Vagina (tissue), 2 donors: Measurements from ENCODE around the gene PXYLP1. TPM values are rescaled to one million over a fixed set of nuclear protein-coding genes. Genes with fewer than 3 reads are reported as not detected.

ENCODE experiments used
- DNase-seq, 2 donors: peaks; one replicate each; pipeline ENCODE4 v3.0.0-alpha.2; 2017; ENCODE audit errors: extremely low spot score in 2 of 2
- H3K27ac ChIP-seq: fragments of 200-600 bp; sonication (generic); one replicate; pipeline ENCODE4 v1.5.1; 2019
- H3K27me3 ChIP-seq: fragments of 200-600 bp; sonication (generic); one replicate; pipeline ENCODE4 v1.5.1; 2019
- H3K36me3 ChIP-seq, 2 donors: fragments of 200-600 bp; sonication (generic); one replicate each; pipeline ENCODE4 v1.5.1; 2017 to 2019
- H3K4me1 ChIP-seq: fragments of 200-600 bp; sonication (generic); one replicate; pipeline ENCODE4 v1.5.1; 2019
- H3K4me3 ChIP-seq, 2 donors: fragments of 200-600 bp; sonication (generic); 1 replicate in 1 of 2; 2 replicates in 1 of 2; pipeline ENCODE4 v1.5.1; 2016 to 2019
- H3K9me3 ChIP-seq: fragments of 200-600 bp; sonication (generic); one replicate; pipeline ENCODE4 v1.5.1; 2019
- CTCF ChIP-seq, 3 experiments: fragments of 450-650 bp in 2 of 3; fragments of 200-600 bp in 1 of 3; sonication (generic) in 1 of 3; IDR thresholded peaks; one replicate each; pipeline ENCODE4 v1.5.1; 2017 to 2019; ENCODE audit warnings: antibody characterized with exemption in 3 of 3, mild to moderate bottlenecking in 2 of 3, moderate library complexity in 2 of 3
- POLR2A ChIP-seq, 2 donors: fragments of 450-650 bp; IDR thresholded peaks; one replicate each; pipeline ENCODE4 v1.6.1; 2017; ENCODE audit warnings: antibody characterized with exemption in 2 of 2, mild to moderate bottlenecking in 2 of 2, moderate library complexity in 2 of 2
- POLR2AphosphoS5 ChIP-seq, 2 donors: sonication (generic); formaldehyde crosslinking; IDR thresholded peaks; one replicate each; pipeline ENCODE4 v1.9.0; 2017; ENCODE audit warnings: antibody characterized with exemption in 2 of 2, mild to moderate bottlenecking in 2 of 2, low read depth in 1 of 2; ENCODE audit not compliant: insufficient read depth in 1 of 2
- intact Hi-C: fragments of 100-400 bp; cut with DNase I; formaldehyde crosslinking; loops from one replicate; pipeline ENCODE4 v1.15.1; 2023
- total RNA-seq: library from RNA; depleted of rRNA; stranded (reverse); fragments of >200 nt; gene quantifications from one replicate; pipeline ENCODE4 v1.2.3, GENCODE V29; 2016

The PXYLP1 gene
- total RNA-seq, 1 donor from 2014 or later, result 16.7 TPM

- H3K4me1 ChIP-seq, result no peaks in the 10 kb centered on the region
- H3K9me3 ChIP-seq, result no peaks in the 10 kb centered on the region
- H3K4me3 ChIP-seq, result no peak overlapping the region
- no peak for TF ChIP-seq POLR2A (IDR thresholded peaks at IDR 0.05)
- no peak for TF ChIP-seq POLR2AphosphoS5 (IDR thresholded peaks at IDR 0.05; ENCODE audit: insufficient read depth in 1 of 2, low read depth in 1 of 2)
- TF ChIP-seq CTCF (IDR thresholded peaks at IDR 0.05), result no peak
- no peaks in the 10 kb centered on the region for H3K36me3 ChIP-seq
- DNase-seq, result no peak
- H3K27ac ChIP-seq, result no peak overlapping the region
- intact Hi-C loops, result no loop called here
- H3K27me3 ChIP-seq, result no peaks in the 10 kb centered on the region
Observed at GRCh38 chr3:141320399-141321108, 88.9 kb downstream of the PXYLP1 start.

GRCh38 chr3:141321109-141321497, 89.5 kb downstream of the PXYLP1 start:
- Histone ChIP-seq H3K27ac (no peak overlapping the region), H3K27me3 (no peaks in the 10 kb centered on the region), H3K4me1 (no peaks in the 10 kb centered on the region), H3K4me3 (no peak overlapping the region), H3K36me3 (no peaks in the 10 kb centered on the region), H3K9me3 (no peaks in the 10 kb centered on the region)
- intact Hi-C loops, result no loop called here
- TF ChIP-seq CTCF (IDR thresholded peaks at IDR 0.05) (no peak), POLR2AphosphoS5 (IDR thresholded peaks at IDR 0.05; ENCODE audit: insufficient read depth in 1 of 2, low read depth in 1 of 2) (no peak), POLR2A (IDR thresholded peaks at IDR 0.05) (no peak)
- DNase-seq, result no peak

GRCh38 chr3:141323936-141324704, 92.5 kb downstream of the PXYLP1 start:
- no peak for TF ChIP-seq POLR2A (IDR thresholded peaks at IDR 0.05)
- TF ChIP-seq POLR2AphosphoS5 (IDR thresholded peaks at IDR 0.05; ENCODE audit: insufficient read depth in 1 of 2, low read depth in 1 of 2), result no peak
- H3K4me1 ChIP-seq, result no peaks in the 10 kb centered on the region
- H3K27ac ChIP-seq, result no peak overlapping the region
- no peak for DNase-seq
- intact Hi-C loops, result no loop called here
- H3K4me3 ChIP-seq, result no peak overlapping the region
- H3K36me3 ChIP-seq, result no peaks in the 10 kb centered on the region
- H3K9me3 ChIP-seq, result no peaks in the 10 kb centered on the region
- no peaks in the 10 kb centered on the region for H3K27me3 ChIP-seq

GRCh38 chr3:141326123-141326522, 94.5 kb downstream of the PXYLP1 start:
- TF ChIP-seq POLR2AphosphoS5 (IDR thresholded peaks at IDR 0.05; ENCODE audit: insufficient read depth in 1 of 2, low read depth in 1 of 2), result no peak
- no peak for TF ChIP-seq CTCF (IDR thresholded peaks at IDR 0.05)
- TF ChIP-seq POLR2A (IDR thresholded peaks at IDR 0.05), result no peak
- H3K27me3 ChIP-seq, result no peaks in the 10 kb centered on the region
- H3K27ac ChIP-seq, result no peak overlapping the region
- no peak for DNase-seq
- no peaks in the 10 kb centered on the region for H3K4me1 ChIP-seq
- H3K36me3 ChIP-seq, result no peaks in the 10 kb centered on the region
- H3K9me3 ChIP-seq, result no peaks in the 10 kb centered on the region
- intact Hi-C loops, result no loop called here
- H3K4me3 ChIP-seq, result no peak overlapping the region

- TF ChIP-seq CTCF (IDR thresholded peaks at IDR 0.05), result no peak
- TF ChIP-seq POLR2AphosphoS5 (IDR thresholded peaks at IDR 0.05; ENCODE audit: insufficient read depth in 1 of 2, low read depth in 1 of 2), result no peak
- no peak for TF ChIP-seq POLR2A (IDR thresholded peaks at IDR 0.05)
- intact Hi-C loops, result no loop called here
- H3K4me3 ChIP-seq, result no peak overlapping the region
- no peak for DNase-seq
- no peaks in the 10 kb centered on the region for H3K9me3 ChIP-seq
- no peaks in the 10 kb centered on the region for H3K27me3 ChIP-seq
- H3K36me3 ChIP-seq, result no peaks in the 10 kb centered on the region
- no peak overlapping the region for H3K27ac ChIP-seq
- H3K4me1 ChIP-seq, result no peaks in the 10 kb centered on the region
Observed at GRCh38 chr3:141326626-141327025, 95.0 kb downstream of the PXYLP1 start.
